K562 (cell line): ENCODE data around the gene TRIM45. TPM values are rescaled to one million over a fixed set of nuclear protein-coding genes. Genes with fewer than 3 reads are reported as not detected.

Experiments used
- FOXK2 ChIP-seq, 2 experiments: fragments of 450-650 bp; IDR thresholded peaks in 1 of 2; conservative IDR thresholded peaks in 1 of 2; 2 replicates each; pipeline ENCODE4 v1.6.1; 2016; ENCODE audit warnings: low read depth in 2 of 2, mild to moderate bottlenecking in 1 of 2
- GATAD2B ChIP-seq: fragments of 450-650 bp; IDR thresholded peaks from 2 replicates; pipeline ENCODE4 v1.6.1; 2017; ENCODE audit warnings: mild to moderate bottlenecking, borderline replicate concordance
- HDAC8 ChIP-seq: fragments of 450-650 bp; IDR thresholded peaks from 2 replicates; pipeline ENCODE4 v1.6.1; 2016; ENCODE audit warnings: mild to moderate bottlenecking, missing genetic modification characterization, moderate library complexity, missing compliant biosample characterization
- KDM2B ChIP-seq: fragments of 250-450 bp; sonication (Bioruptor Pico); IDR thresholded peaks from 2 replicates; pipeline ENCODE4 v1.8.0; 2021; ENCODE audit warnings: mild to moderate bottlenecking, moderate library complexity
- PHF8 ChIP-seq: fragments of 200-600 bp; sonication (generic); IDR thresholded peaks from 2 replicates; pipeline ENCODE4 v1.6.1; 2012; ENCODE audit warnings: mixed run types, mild to moderate bottlenecking, inconsistent platforms, low read length, moderate library complexity, borderline replicate concordance
- SRF ChIP-seq, 2 experiments: fragments of 250-450, 450-650 bp in 1 of 2; sonication (Bioruptor Pico) in 1 of 2; sonication (generic) in 1 of 2; formaldehyde crosslinking; IDR thresholded peaks; 2 replicates each; pipeline versions ENCODE4 v1.5.0 to v1.5.1; 2020 to 2022; ENCODE audit warnings: mild to moderate bottlenecking in 1 of 2, missing genetic modification reagents in 1 of 2
- ZNF224 ChIP-seq: sonication (generic); formaldehyde crosslinking; IDR thresholded peaks from 2 replicates; pipeline ENCODE4 v1.8.0; 2022; ENCODE audit warnings: mild to moderate bottlenecking, missing genetic modification reagents
- ZNF347 ChIP-seq: fragments of 450-650 bp; formaldehyde crosslinking; IDR thresholded peaks from 2 replicates; pipeline ENCODE4 v1.4.0; 2020; ENCODE audit warnings: low read depth, mild to moderate bottlenecking, moderate library complexity
- polyA plus RNA-seq, 8 experiments: library from polyadenylated mRNA; depleted of rRNA in 4 of 8; stranded (reverse) in 5 of 8; unstranded in 3 of 8; fragments of >200 nt; fragmentation: Nextera tagmentation in 2 of 8; fragmentation: Illumina TruSeq in 1 of 8; extraction: Ambion mirVana in 2 of 8; extraction: Trizol in 1 of 8; gene quantifications; 2 replicates each; pipeline versions ENCODE4 v1.2.1 to v1.2.3, GENCODE V29; 2011 to 2014; ENCODE audit warnings: inconsistent platforms in 1 of 8, missing spikeins in 1 of 8
- total RNA-seq, 7 experiments: library from RNA; depleted of rRNA in 6 of 7; stranded (reverse); fragments of >200 nt in 6 of 7; fragmentation: Illumina TruSeq in 2 of 7; extraction: Trizol in 2 of 7; gene quantifications; 2 replicates each; pipeline versions ENCODE4 v1.2.1 to v1.2.3, GENCODE V29; 2011 to 2021; ENCODE audit warnings: low replicate concordance in 1 of 7
- TF ChIP-seq, protein P1 (sequence below): fragments of 450-650 bp; IDR thresholded peaks from 2 replicates; pipeline ENCODE4 v1.6.1; 2016; ENCODE audit warnings: low read depth
- TF ChIP-seq, protein P2 (sequence below): fragments of 250-450 bp; sonication (Bioruptor Pico); IDR thresholded peaks from 2 replicates; pipeline ENCODE4 v1.4.0; 2020
- TF ChIP-seq, protein P3 (sequence below): fragments of 450-650 bp; formaldehyde crosslinking; IDR thresholded peaks from 2 replicates; pipeline ENCODE4 v1.4.0; 2020; ENCODE audit warnings: mild to moderate bottlenecking, moderate library complexity

TRIM45 gene
- total and polyA plus RNA-seq, 9 of the 15 experiments (the other 6 are each of a cell fraction or from before 2014, with no cell fraction given) = 1.9 to 6.2 (median 3.6) TPM

DNA sequence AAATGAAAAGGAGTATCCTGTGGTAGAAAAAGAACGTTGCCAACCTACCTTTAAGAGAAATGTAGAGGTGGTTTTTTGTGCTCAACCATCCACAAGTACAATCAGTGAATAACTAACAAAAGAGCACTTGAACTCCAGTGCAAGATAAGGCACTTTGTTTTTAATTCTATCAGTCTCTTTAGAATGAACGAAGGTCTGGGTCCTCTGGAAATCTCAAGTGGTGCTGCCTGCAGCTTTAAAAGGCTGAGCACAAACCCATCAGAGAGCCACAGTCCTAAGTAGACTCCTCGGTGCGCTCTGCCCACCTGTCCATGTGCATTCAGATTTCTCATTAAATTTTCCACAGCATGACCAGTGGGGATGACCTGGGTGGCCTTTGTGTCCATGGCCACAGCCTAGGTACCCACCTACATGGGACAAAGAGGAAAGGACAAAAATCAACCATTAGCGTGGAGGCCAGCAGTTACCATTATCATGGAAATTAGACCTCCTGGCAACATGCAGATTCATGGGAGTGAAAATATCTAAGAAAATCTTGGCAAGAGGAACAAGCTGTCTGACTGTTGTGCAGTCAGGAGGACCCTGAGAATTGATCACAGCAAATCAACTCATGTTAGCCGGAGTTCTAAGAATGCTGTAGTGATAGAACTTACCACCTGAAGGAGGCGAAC is 9.4 kb downstream of the TRIM45 start (continued):
- TF ChIP-seq, protein P1, sequence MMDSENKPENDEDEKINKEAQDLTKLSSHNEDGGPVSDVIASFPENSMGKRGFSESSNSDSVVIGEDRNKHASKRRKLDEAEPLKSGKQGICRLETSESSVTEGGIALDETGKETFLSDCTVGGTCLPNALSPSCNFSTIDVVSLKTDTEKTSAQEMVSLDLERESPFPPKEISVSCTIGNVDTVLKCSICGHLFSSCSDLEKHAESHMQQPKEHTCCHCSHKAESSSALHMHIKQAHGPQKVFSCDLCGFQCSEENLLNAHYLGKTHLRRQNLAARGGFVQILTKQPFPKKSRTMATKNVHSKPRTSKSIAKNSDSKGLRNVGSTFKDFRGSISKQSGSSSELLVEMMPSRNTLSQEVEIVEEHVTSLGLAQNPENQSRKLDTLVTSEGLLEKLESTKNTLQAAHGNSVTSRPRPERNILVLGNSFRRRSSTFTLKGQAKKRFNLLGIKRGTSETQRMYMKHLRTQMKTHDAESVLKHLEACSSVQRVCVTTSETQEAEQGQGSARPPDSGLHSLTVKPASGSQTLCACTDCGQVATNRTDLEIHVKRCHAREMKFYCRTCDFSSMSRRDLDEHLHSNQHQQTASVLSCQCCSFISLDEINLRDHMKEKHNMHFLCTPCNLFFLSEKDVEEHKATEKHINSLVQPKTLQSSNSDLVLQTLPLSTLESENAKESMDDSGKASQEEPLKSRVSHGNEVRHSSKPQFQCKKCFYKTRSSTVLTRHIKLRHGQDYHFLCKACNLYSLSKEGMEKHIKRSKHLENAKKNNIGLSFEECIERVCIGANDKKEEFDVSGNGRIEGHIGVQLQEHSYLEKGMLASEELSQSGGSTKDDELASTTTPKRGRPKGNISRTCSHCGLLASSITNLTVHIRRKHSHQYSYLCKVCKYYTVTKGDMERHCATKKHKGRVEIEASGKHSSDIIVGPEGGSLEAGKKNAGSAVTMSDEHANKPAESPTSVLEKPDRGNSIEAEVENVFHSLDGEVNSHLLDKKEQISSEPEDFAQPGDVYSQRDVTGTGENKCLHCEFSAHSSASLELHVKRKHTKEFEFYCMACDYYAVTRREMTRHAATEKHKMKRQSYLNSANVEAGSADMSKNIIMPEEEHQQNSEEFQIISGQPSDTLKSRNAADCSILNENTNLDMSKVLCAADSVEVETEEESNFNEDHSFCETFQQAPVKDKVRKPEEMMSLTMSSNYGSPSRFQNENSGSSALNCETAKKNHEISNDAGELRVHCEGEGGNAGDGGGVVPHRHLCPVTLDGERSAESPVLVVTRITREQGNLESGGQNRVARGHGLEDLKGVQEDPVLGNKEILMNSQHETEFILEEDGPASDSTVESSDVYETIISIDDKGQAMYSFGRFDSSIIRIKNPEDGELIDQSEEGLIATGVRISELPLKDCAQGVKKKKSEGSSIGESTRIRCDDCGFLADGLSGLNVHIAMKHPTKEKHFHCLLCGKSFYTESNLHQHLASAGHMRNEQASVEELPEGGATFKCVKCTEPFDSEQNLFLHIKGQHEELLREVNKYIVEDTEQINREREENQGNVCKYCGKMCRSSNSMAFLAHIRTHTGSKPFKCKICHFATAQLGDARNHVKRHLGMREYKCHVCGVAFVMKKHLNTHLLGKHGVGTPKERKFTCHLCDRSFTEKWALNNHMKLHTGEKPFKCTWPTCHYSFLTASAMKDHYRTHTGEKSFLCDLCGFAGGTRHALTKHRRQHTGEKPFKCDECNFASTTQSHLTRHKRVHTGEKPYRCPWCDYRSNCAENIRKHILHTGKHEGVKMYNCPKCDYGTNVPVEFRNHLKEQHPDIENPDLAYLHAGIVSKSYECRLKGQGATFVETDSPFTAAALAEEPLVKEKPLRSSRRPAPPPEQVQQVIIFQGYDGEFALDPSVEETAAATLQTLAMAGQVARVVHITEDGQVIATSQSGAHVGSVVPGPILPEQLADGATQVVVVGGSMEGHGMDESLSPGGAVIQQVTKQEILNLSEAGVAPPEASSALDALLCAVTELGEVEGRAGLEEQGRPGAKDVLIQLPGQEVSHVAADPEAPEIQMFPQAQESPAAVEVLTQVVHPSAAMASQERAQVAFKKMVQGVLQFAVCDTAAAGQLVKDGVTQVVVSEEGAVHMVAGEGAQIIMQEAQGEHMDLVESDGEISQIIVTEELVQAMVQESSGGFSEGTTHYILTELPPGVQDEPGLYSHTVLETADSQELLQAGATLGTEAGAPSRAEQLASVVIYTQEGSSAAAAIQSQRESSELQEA = no peak
- TF ChIP-seq ZNF347 = no peak
- TF ChIP-seq KDM2B (CRISPR knock-in tag) = no peak
- TF ChIP-seq PHF8 = no peak
- no peak for TF ChIP-seq SRF (CRISPR knock-in tag; IDR thresholded peaks at IDR 0.05)
- TF ChIP-seq, protein P2, sequence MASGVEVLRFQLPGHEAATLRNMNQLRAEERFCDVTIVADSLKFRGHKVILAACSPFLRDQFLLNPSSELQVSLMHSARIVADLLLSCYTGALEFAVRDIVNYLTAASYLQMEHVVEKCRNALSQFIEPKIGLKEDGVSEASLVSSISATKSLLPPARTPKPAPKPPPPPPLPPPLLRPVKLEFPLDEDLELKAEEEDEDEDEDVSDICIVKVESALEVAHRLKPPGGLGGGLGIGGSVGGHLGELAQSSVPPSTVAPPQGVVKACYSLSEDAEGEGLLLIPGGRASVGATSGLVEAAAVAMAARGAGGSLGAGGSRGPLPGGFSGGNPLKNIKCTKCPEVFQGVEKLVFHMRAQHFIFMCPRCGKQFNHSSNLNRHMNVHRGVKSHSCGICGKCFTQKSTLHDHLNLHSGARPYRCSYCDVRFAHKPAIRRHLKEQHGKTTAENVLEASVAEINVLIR (CRISPR knock-in tag) = no peak
- TF ChIP-seq HDAC8 = no peak
- TF ChIP-seq GATAD2B = no peak
- no peak for TF ChIP-seq FOXK2 (conservative IDR thresholded peaks at IDR 0.05 in 1 of 2, IDR thresholded peaks at IDR 0.05 in 1 of 2; ENCODE audit: low read depth in 2 of 2)
- TF ChIP-seq, protein P3, sequence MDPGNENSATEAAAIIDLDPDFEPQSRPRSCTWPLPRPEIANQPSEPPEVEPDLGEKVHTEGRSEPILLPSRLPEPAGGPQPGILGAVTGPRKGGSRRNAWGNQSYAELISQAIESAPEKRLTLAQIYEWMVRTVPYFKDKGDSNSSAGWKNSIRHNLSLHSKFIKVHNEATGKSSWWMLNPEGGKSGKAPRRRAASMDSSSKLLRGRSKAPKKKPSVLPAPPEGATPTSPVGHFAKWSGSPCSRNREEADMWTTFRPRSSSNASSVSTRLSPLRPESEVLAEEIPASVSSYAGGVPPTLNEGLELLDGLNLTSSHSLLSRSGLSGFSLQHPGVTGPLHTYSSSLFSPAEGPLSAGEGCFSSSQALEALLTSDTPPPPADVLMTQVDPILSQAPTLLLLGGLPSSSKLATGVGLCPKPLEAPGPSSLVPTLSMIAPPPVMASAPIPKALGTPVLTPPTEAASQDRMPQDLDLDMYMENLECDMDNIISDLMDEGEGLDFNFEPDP (CRISPR knock-in tag) = no peak
- no peak for TF ChIP-seq ZNF224
